Endothelial cell of umbilical vein (primary cell): ENCODE data around the gene ISLR. TPM values are rescaled to one million over a fixed set of nuclear protein-coding genes. Genes with fewer than 3 reads are reported as not detected.

Experiments
- BruUV-seq: library from RNA; stranded (reverse); fragments of 400-500 nt; replicated peaks from 2 replicates; lab custom pipeline; 2021; lab: Mats Ljungman, UMichigan
- CTCF ChIA-PET: fragments of 300-600, 350-600 bp; sonication (Branson Sonifier 250); formaldehyde crosslinking; loops from one replicate; lab custom pipeline; 2021; ENCODE audit warnings: antibody characterized with exemption, inconsistent platforms; lab: Charles Lee
- POLR2A ChIA-PET: fragments of 300-600, 350-600 bp; sonication (Branson Sonifier 250); formaldehyde crosslinking; loops from one replicate; lab custom pipeline; 2021; ENCODE audit warnings: antibody characterized with exemption, inconsistent platforms; lab: Charles Lee
- DNase-seq: peaks from one replicate; pipeline ENCODE4 v3.0.0-alpha.2; 2011; ENCODE audit warnings: low read depth, low spot score
- FAIRE-seq: peaks from 2 replicates; lab custom pipeline; 2011; peaks lifted over from hg19 to GRCh38; lab: Jason Lieb, UNC
- H2AFZ ChIP-seq: 2 replicates; pipeline ENCODE4 v1.6.0; 2012; ENCODE audit warnings: low read depth, low read length, control low read depth, inconsistent platforms
- H3K27ac ChIP-seq: 2 replicates; pipeline ENCODE4 v1.5.1; 2011; ENCODE audit warnings: low read depth, mild to moderate bottlenecking, control low read depth, low read length, moderate library complexity; ENCODE audit not compliant: insufficient read depth
- H3K27me3 ChIP-seq, 2 experiments: 2 replicates each; pipeline versions ENCODE4 v1.6.0 to v1.6.1; 2011; ENCODE audit warnings: low read length in 2 of 2, mixed read lengths in 1 of 2; ENCODE audit not compliant: control insufficient read depth in 2 of 2, insufficient read depth in 2 of 2
- H3K36me3 ChIP-seq, 2 experiments: 2 replicates in 1 of 2; 3 replicates in 1 of 2; pipeline ENCODE4 v1.5.1; 2011; ENCODE audit warnings: low read length in 2 of 2, mild to moderate bottlenecking in 1 of 2, moderate library complexity in 1 of 2; ENCODE audit not compliant: control insufficient read depth in 2 of 2, insufficient read depth in 2 of 2; ENCODE audit errors: extremely low read depth in 1 of 2
- H3K4me1 ChIP-seq: 3 replicates; pipeline ENCODE4 v1.5.1; 2011; ENCODE audit warnings: mild to moderate bottlenecking, low read length; ENCODE audit not compliant: control insufficient read depth, insufficient read depth; ENCODE audit errors: extremely low read depth
- H3K4me2 ChIP-seq: 2 replicates; pipeline ENCODE4 v1.6.1; 2011; ENCODE audit warnings: low read length, control low read depth, mixed read lengths; ENCODE audit not compliant: insufficient read depth
- H3K4me3 ChIP-seq, 3 experiments: fragments of 200-600 bp in 1 of 3; sonication (generic), shearing (Covaris generic) in 1 of 3; replicated peaks in 1 of 3; 2 replicates each; pipeline ENCODE4 v1.5.1; 2011 to 2016; ENCODE audit warnings: control low read depth in 3 of 3, low read length in 3 of 3, mild to moderate bottlenecking in 2 of 3, inconsistent platforms in 1 of 3, low read depth in 1 of 3, moderate library complexity in 1 of 3; ENCODE audit not compliant: insufficient read depth in 1 of 3
- H3K79me2 ChIP-seq: 2 replicates; pipeline ENCODE4 v1.6.0; 2012; ENCODE audit warnings: low read length, inconsistent platforms; ENCODE audit not compliant: control insufficient read depth, insufficient read depth
- H3K9ac ChIP-seq: replicated peaks from 2 replicates; pipeline ENCODE3; 2011; ENCODE audit warnings: low read length, control low read depth; ENCODE audit not compliant: insufficient read depth; ENCODE audit errors: extremely low read depth
- H3K9me1 ChIP-seq: replicated peaks from 3 replicates; pipeline ENCODE4 v1.6.0; 2011; ENCODE audit warnings: mild to moderate bottlenecking, low read length; ENCODE audit not compliant: control insufficient read depth, insufficient read depth; ENCODE audit errors: extremely low read depth
- H3K9me3 ChIP-seq: replicated peaks from 2 replicates; pipeline ENCODE4 v1.5.1; 2012; ENCODE audit warnings: low read length, inconsistent platforms; ENCODE audit not compliant: control insufficient read depth, insufficient read depth
- H4K20me1 ChIP-seq: replicated peaks from 2 replicates; pipeline ENCODE3; 2011; ENCODE audit warnings: mild to moderate bottlenecking, low read length; ENCODE audit not compliant: control insufficient read depth, insufficient read depth; ENCODE audit errors: extremely low read depth
- EZH2 ChIP-seq: IDR thresholded peaks from 2 replicates; pipeline ENCODE4 v1.6.1; 2012; ENCODE audit warnings: borderline replicate concordance, low read depth, mild to moderate bottlenecking, moderate library complexity, low read length, inconsistent platforms; ENCODE audit not compliant: severe bottlenecking
- FOS ChIP-seq: IDR thresholded peaks from 2 replicates; pipeline ENCODE4 v1.6.1; 2011; ENCODE audit warnings: mild to moderate bottlenecking, low read length, moderate library complexity, borderline replicate concordance; ENCODE audit not compliant: insufficient read depth
- GATA2 ChIP-seq: IDR thresholded peaks from 2 replicates; pipeline ENCODE4 v1.7.0; 2011; ENCODE audit warnings: low read depth, mild to moderate bottlenecking, moderate library complexity, mixed read lengths, low read length; ENCODE audit not compliant: insufficient read length, insufficient read depth
- JUN ChIP-seq: IDR thresholded peaks from 2 replicates; pipeline ENCODE4 v1.6.1; 2011; ENCODE audit warnings: borderline replicate concordance, low read depth; ENCODE audit not compliant: insufficient read length, insufficient read depth
- MYC ChIP-seq: IDR thresholded peaks from one replicate; pipeline ENCODE4 v1.6.1; 2011; ENCODE audit warnings: mild to moderate bottlenecking, low read depth, low read length
- POLR2A ChIP-seq: IDR thresholded peaks from 2 replicates; pipeline ENCODE4 v1.6.1; 2012; ENCODE audit warnings: low read depth, mild to moderate bottlenecking, control low read depth, low read length
- POLR2AphosphoS5 ChIP-seq: IDR thresholded peaks from 2 replicates; pipeline ENCODE4 v1.6.1; 2012; ENCODE audit warnings: low read depth, mild to moderate bottlenecking, control low read depth, low read length, moderate library complexity; ENCODE audit not compliant: insufficient read depth
- dilution Hi-C: fragments of 300-500 bp; cut with MboI; formaldehyde crosslinking; loops from one replicate; pipeline ENCODE4 v1.15.0; 2019; ENCODE audit warnings: low sequenced_read_pairs; ENCODE audit not compliant: extremely low pct_ligation_motif_present
- intact Hi-C: fragments of 100-400 bp; cut with micrococcal nuclease; formaldehyde crosslinking; loops from one replicate; pipeline ENCODE4 v1.10.0; 2022
- polyA plus RNA-seq, 4 experiments: library from polyadenylated mRNA; depleted of rRNA in 3 of 4; stranded (reverse) in 3 of 4; unstranded in 1 of 4; fragments of >200 nt; gene quantifications; 2 replicates each; pipeline versions ENCODE4 v1.2.1 to v1.2.3, GENCODE V29; 2011 to 2012; ENCODE audit warnings: missing spikeins in 1 of 4
- total RNA-seq: library from RNA; stranded (reverse); gene quantifications from 2 replicates; pipeline ENCODE4 v1.2.3, GENCODE V29; 2021
- TF ChIP-seq, protein P1 (sequence below): IDR thresholded peaks from 2 replicates; pipeline ENCODE4 v1.6.1; 2011; ENCODE audit not compliant: insufficient read depth, insufficient read length
- TF ChIP-seq, protein P2 (sequence below), 2 donors: IDR thresholded peaks; 1 replicate in 1 of 2; 2 replicates in 1 of 2; pipeline ENCODE4 v1.5.1; 2011; ENCODE audit warnings: low read length in 2 of 2, mild to moderate bottlenecking in 2 of 2, moderate library complexity in 2 of 2, control low read depth in 1 of 2, inconsistent platforms in 1 of 2, low read depth in 1 of 2; ENCODE audit not compliant: insufficient read depth in 1 of 2; ENCODE audit errors: extremely low read depth in 1 of 2

ISLR gene
- total and polyA plus RNA-seq, 2 donors (not counting 3 experiments of a cell fraction or from before 2014, with no cell fraction given): not detected

DNA sequence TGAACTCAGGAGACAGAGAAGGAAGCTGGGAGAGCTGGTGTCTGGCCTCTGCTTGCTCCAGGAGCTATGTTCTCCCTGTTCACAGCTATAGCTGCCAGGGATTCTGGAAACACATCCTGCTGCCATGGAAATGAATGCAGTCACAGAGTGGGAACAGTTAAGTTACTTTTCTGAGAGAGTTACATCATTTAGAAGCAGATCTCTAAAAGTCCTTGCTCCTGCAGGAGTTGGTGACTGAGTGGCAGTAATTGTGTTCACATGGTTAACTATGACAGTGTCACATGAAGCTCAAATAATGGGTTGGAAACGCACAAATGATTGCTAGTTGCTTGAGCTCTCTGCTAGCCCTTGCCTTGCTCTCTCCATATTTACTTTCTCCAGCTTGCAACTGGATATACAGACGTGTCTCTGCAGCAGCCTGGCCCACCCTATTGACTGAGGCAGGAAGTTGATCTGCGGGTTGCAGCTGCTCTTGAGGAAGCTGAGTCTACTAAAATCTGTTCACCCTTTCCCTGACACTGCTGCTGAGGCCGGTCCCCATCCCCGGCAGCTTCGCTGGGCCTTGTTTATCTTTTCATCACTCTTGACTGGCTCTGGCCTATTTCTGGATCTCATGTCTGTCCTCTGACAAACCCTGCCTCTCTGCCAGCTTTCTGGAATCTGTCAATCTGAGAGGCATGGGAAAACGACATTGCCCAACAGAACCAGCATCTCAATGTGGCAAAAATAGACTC, 16.7 kb upstream of the ISLR start:
- intact Hi-C loops: no loop called here
- Histone ChIP-seq H3K36me3 (no peaks in the 10 kb centered on the region), H3K79me2 (no peaks in the 10 kb centered on the region), H3K4me2 (no peak overlapping the region), H3K4me1 (no peaks in the 10 kb centered on the region), H3K9ac (no peak overlapping the region), H4K20me1 (no peaks in the 10 kb centered on the region), H3K9me3 (no peaks in the 10 kb centered on the region), H3K4me3 (no peak overlapping the region), H3K9me1 (no peaks in the 10 kb centered on the region), H2AFZ (no peak overlapping the region), H3K27me3 (peaks cover 11 to 22% of the 10 kb centered on the region in 2 experiments), H3K27ac (no peak overlapping the region)
- no peak for TF ChIP-seq POLR2AphosphoS5
- TF ChIP-seq MYC: no peak
- no peak for TF ChIP-seq FOS
- TF ChIP-seq, protein P1, sequence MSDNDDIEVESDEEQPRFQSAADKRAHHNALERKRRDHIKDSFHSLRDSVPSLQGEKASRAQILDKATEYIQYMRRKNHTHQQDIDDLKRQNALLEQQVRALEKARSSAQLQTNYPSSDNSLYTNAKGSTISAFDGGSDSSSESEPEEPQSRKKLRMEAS: no peak
- TF ChIP-seq EZH2: no peak
- TF ChIP-seq, protein P2, sequence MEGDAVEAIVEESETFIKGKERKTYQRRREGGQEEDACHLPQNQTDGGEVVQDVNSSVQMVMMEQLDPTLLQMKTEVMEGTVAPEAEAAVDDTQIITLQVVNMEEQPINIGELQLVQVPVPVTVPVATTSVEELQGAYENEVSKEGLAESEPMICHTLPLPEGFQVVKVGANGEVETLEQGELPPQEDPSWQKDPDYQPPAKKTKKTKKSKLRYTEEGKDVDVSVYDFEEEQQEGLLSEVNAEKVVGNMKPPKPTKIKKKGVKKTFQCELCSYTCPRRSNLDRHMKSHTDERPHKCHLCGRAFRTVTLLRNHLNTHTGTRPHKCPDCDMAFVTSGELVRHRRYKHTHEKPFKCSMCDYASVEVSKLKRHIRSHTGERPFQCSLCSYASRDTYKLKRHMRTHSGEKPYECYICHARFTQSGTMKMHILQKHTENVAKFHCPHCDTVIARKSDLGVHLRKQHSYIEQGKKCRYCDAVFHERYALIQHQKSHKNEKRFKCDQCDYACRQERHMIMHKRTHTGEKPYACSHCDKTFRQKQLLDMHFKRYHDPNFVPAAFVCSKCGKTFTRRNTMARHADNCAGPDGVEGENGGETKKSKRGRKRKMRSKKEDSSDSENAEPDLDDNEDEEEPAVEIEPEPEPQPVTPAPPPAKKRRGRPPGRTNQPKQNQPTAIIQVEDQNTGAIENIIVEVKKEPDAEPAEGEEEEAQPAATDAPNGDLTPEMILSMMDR (IDR thresholded peaks at IDR 0.05; ENCODE audit: extremely low read depth in 1 of 2, insufficient read depth in 1 of 2, low read depth in 1 of 2, low read length in 2 of 2): no peak
- no peak for TF ChIP-seq JUN
- no peak for TF ChIP-seq POLR2A
- TF ChIP-seq GATA2: no peak
- dilution Hi-C loops: no loop called here
- POLR2A ChIA-PET: no interaction called here
- FAIRE-seq: no peak
- no TSS peak for BruUV-seq
- CTCF ChIA-PET: interaction anchor here (1.3 to 2.1 kb wide), 3 partner anchors 19 to 151 kb away, joined by 3 to 9 read pairs (median 4); no protein-coding TSS in a partner anchor
- no peak for DNase-seq
